Mesenchymal stem cell (in vitro differentiated cells and primary cell): Measurements from ENCODE around the gene SLC25A48. TPM values are rescaled to one million over a fixed set of nuclear protein-coding genes. Genes with fewer than 3 reads are reported as not detected.

Experiments used
- DNase-seq: peaks from one replicate; pipeline ENCODE4 v3.0.0-alpha.2; 2013
- H2AFZ ChIP-seq: one replicate; pipeline ENCODE4 v1.6.1; 2013; ENCODE audit warnings: low read depth, mild to moderate bottlenecking, control low read depth, inconsistent platforms, low read length, moderate library complexity
- H2AK5ac ChIP-seq: 2 replicates; pipeline ENCODE4 v1.6.1; 2013; ENCODE audit warnings: low read length, moderate library complexity, mild to moderate bottlenecking, inconsistent platforms; ENCODE audit not compliant: severe bottlenecking
- H2BK120ac ChIP-seq: one replicate; pipeline ENCODE4 v1.6.1; 2013; ENCODE audit warnings: low read depth, mild to moderate bottlenecking, inconsistent platforms, low read length, moderate library complexity
- H2BK12ac ChIP-seq, 2 experiments: one replicate each; pipeline ENCODE4 v1.6.1; 2013; ENCODE audit warnings: inconsistent platforms in 2 of 2, low read length in 2 of 2, mild to moderate bottlenecking in 2 of 2, moderate library complexity in 2 of 2, control low read depth in 1 of 2
- H2BK15ac ChIP-seq: one replicate; pipeline ENCODE4 v1.6.1; 2013; ENCODE audit warnings: mild to moderate bottlenecking, low read depth, inconsistent platforms; ENCODE audit not compliant: poor library complexity, severe bottlenecking
- H2BK5ac ChIP-seq: 2 replicates; pipeline ENCODE4 v1.6.1; 2013; ENCODE audit warnings: low read depth, mild to moderate bottlenecking, low read length, control low read depth, inconsistent platforms; ENCODE audit not compliant: poor library complexity, severe bottlenecking
- H3K14ac ChIP-seq, 2 experiments: one replicate each; pipeline ENCODE4 v1.6.1; 2013; ENCODE audit warnings: inconsistent platforms in 2 of 2, low read length in 2 of 2, control low read depth in 1 of 2, mild to moderate bottlenecking in 1 of 2, moderate library complexity in 1 of 2
- H3K18ac ChIP-seq, 2 experiments: one replicate each; pipeline ENCODE4 v1.6.1; 2013; ENCODE audit warnings: inconsistent platforms in 2 of 2, low read length in 2 of 2, control low read depth in 1 of 2, low read depth in 1 of 2, mild to moderate bottlenecking in 1 of 2
- H3K23ac ChIP-seq, 2 experiments: one replicate each; pipeline ENCODE4 v1.6.1; 2013; ENCODE audit warnings: inconsistent platforms in 2 of 2, low read length in 2 of 2, mild to moderate bottlenecking in 2 of 2, moderate library complexity in 2 of 2, control low read depth in 1 of 2
- H3K27ac ChIP-seq: 2 replicates; pipeline ENCODE4 v1.5.1; 2013; ENCODE audit warnings: mild to moderate bottlenecking, moderate library complexity, low read length, control low read depth, inconsistent platforms; ENCODE audit not compliant: poor library complexity, severe bottlenecking
- H3K27me3 ChIP-seq, 2 experiments: 2 replicates each; pipeline versions ENCODE4 v1.6.1 to v1.7.0; 2013; ENCODE audit warnings: low read length in 2 of 2, mild to moderate bottlenecking in 2 of 2, moderate library complexity in 2 of 2, control low read depth in 1 of 2, inconsistent platforms in 1 of 2; ENCODE audit not compliant: control insufficient read depth in 1 of 2, insufficient read depth in 1 of 2
- H3K36me3 ChIP-seq, 2 experiments: 2 replicates each; pipeline versions ENCODE4 v1.6.1 to v1.7.0; 2013; ENCODE audit warnings: low read length in 2 of 2, control low read depth in 1 of 2, inconsistent platforms in 1 of 2, low read depth in 1 of 2, mild to moderate bottlenecking in 1 of 2; ENCODE audit not compliant: insufficient read depth in 2 of 2, control insufficient read depth in 1 of 2
- H3K4ac ChIP-seq, 2 experiments: one replicate each; pipeline ENCODE4 v1.6.1; 2013; ENCODE audit warnings: inconsistent platforms in 2 of 2, low read length in 2 of 2, mild to moderate bottlenecking in 2 of 2, moderate library complexity in 2 of 2, control low read depth in 1 of 2, low read depth in 1 of 2
- H3K4me1 ChIP-seq: 2 replicates; pipeline ENCODE4 v1.6.1; 2013; ENCODE audit warnings: low read depth, low read length, control low read depth; ENCODE audit not compliant: control insufficient read depth, insufficient read depth
- H3K4me2 ChIP-seq: 2 replicates; pipeline ENCODE4 v1.6.1; 2013; ENCODE audit warnings: low read length, mild to moderate bottlenecking, inconsistent platforms; ENCODE audit not compliant: poor library complexity, severe bottlenecking
- H3K4me3 ChIP-seq, 2 experiments: 2 replicates each; pipeline versions ENCODE4 v1.5.1 to v1.7.0; 2013; ENCODE audit warnings: low read length in 2 of 2, mild to moderate bottlenecking in 2 of 2, control low read depth in 1 of 2, low read depth in 1 of 2; ENCODE audit not compliant: insufficient read depth in 1 of 2
- H3K79me1 ChIP-seq: replicated peaks from 2 replicates; pipeline ENCODE4 v1.6.1; 2013; ENCODE audit warnings: mild to moderate bottlenecking, control low read depth, low read length, inconsistent platforms; ENCODE audit not compliant: poor library complexity, severe bottlenecking
- H3K9ac ChIP-seq: 2 replicates; pipeline ENCODE4 v1.7.0; 2013; ENCODE audit warnings: mild to moderate bottlenecking, low read length, moderate library complexity
- H3K9me3 ChIP-seq: 2 replicates; pipeline ENCODE4 v1.7.0; 2013; ENCODE audit warnings: mild to moderate bottlenecking, low read length; ENCODE audit not compliant: control insufficient read depth
- H4K8ac ChIP-seq: one replicate; pipeline ENCODE4 v1.6.1; 2013; ENCODE audit warnings: inconsistent platforms, mild to moderate bottlenecking, low read length, moderate library complexity
- H4K91ac ChIP-seq: one replicate; pipeline ENCODE4 v1.6.1; 2013; ENCODE audit warnings: mild to moderate bottlenecking, low read length, inconsistent platforms
- WGBS: methylation state at CpG from one replicate; pipeline ENCODE4 v1.1.7; 2013; ENCODE audit warnings: mixed read lengths; 5-methylcytosine and 5-hydroxymethylcytosine counted together
- small RNA-seq: library from polyadenylated mRNA; stranded (forward); fragments of <200 nt; extraction: miRNeasy Mini kit (QIAGEN cat#:217004); gene quantifications from one replicate; pipeline ENCODE3, GENCODE V24; 2013; ENCODE audit warnings: low read depth

The SLC25A48 gene

DNA sequence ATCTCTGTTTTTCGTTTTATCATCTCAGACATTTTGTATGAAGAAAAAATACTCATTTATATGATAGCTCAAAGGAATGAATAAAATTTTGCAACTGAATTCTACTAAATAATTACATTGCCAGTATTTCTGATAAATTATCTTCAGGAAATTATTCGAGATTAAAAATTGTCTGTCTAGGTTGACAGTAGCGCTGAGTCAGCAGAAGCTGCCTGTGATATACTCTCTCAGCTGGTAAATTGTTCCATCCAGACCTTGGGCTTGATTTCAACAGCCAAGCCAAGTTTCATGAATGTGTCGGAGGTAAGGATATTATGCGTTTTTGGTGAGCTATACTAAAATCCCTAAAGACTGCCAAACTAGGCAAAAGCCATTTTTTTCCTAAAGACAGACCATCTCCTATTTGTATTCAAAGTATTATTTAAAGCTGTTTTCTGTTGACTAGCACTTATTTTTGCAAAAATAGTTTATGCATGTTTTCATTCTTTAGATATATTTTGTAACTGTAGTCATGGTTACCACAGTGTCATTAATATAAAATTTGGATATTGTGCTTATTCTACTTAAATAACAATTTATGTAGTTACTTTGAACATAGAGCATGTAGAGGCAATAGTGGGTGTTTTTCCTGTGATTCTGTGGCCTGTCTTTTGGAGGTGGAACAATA lies 102.9 kb downstream of the SLC25A48 start:
- H3K27me3 ChIP-seq = peaks cover under 1 to 10% of the 10 kb centered on the region in 2 experiments
- no peaks in the 10 kb centered on the region for H3K9me3 ChIP-seq
- H4K91ac ChIP-seq = no peak overlapping the region
- no peak overlapping the region for H2AFZ ChIP-seq
- H3K36me3 ChIP-seq = no peaks in the 10 kb centered on the region
- no peak overlapping the region for H3K18ac ChIP-seq
- no peak overlapping the region for H2BK15ac ChIP-seq
- H2AK5ac ChIP-seq = no peak overlapping the region
- H2BK12ac ChIP-seq = no peak overlapping the region
- 90% methylated on average over 2 of the region's 5 CpGs for WGBS
- H2BK120ac ChIP-seq = no peak overlapping the region
- no peak overlapping the region for H3K14ac ChIP-seq
- no peak overlapping the region for H4K8ac ChIP-seq
- no peak overlapping the region for H3K4me3 ChIP-seq
- H3K9ac ChIP-seq = no peak overlapping the region
- no peaks in the 10 kb centered on the region for H3K79me1 ChIP-seq
- no peak overlapping the region for H3K23ac ChIP-seq
- H3K4me1 ChIP-seq = no peaks in the 10 kb centered on the region
- no peak overlapping the region for H3K4me2 ChIP-seq
- DNase-seq = no peak
- no peak overlapping the region for H3K4ac ChIP-seq
- H2BK5ac ChIP-seq = no peak overlapping the region
- no peak overlapping the region for H3K27ac ChIP-seq

Small RNA genes lying within 50 kb of the gene (small RNA-seq; reads per million reads assigned to genes)
- gene MIR5692C1 = not detected
